GM23338 (cell line): ENCODE data around the gene RBM48.

ENCODE experiments used
- EZH2phosphoT487 ChIP-seq: fragments of 200-600 bp; sonication (generic); IDR thresholded peaks from one replicate; pipeline ENCODE4 v1.8.1; 2018; ENCODE audit warnings: antibody characterized with exemption; ENCODE audit not compliant: unreplicated experiment
- POLR2AphosphoS5 ChIP-seq: IDR thresholded peaks from 2 replicates; pipeline ENCODE4 v1.6.1; 2016; ENCODE audit warnings: antibody characterized with exemption, low read depth

- TF ChIP-seq POLR2AphosphoS5 (no peak), EZH2phosphoT487 (no peak)
These were observed 11.0 kb upstream of the RBM48 start for GRCh38 chr7:92517631-92518030.
